Stimulated activated CD8-positive, alpha-beta memory T cell treated with anti-CD3 and anti-CD28 coated beads, Interleukin-7, amount 100 ng/mL, for 24 hours (primary cell): ENCODE results near the gene PPP6R3.

Source experiments
- DNase-seq: peaks from one replicate; pipeline ENCODE4 v3.0.0-alpha.2; 2020; ENCODE audit warnings: low read depth

The PPP6R3 gene

DNA sequence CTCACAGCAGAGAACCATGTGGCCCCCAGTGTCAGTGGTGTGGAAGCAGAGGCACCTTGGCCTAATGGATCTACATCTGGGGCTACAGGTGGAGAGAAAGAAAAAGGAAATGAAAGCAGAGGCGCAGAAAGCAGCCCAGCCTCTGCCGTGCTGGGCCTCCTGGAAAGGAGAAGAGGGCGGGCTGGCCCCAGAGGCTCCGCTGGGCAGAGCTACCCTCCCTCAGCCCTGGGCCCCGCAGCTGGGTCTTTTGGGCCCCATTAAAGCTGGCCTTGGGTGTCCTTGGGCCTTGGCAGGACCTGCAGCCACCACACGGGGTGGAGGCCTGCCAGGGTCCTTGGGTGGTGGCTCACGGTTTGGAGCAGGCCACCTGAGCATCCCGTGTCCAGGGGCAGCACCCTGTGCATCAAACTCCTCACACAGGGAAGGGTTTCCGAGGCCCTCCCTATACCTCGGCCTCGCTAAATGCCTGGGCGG, 192.2 kb downstream of the PPP6R3 start:
- DNase-seq, result no peak

DNA sequence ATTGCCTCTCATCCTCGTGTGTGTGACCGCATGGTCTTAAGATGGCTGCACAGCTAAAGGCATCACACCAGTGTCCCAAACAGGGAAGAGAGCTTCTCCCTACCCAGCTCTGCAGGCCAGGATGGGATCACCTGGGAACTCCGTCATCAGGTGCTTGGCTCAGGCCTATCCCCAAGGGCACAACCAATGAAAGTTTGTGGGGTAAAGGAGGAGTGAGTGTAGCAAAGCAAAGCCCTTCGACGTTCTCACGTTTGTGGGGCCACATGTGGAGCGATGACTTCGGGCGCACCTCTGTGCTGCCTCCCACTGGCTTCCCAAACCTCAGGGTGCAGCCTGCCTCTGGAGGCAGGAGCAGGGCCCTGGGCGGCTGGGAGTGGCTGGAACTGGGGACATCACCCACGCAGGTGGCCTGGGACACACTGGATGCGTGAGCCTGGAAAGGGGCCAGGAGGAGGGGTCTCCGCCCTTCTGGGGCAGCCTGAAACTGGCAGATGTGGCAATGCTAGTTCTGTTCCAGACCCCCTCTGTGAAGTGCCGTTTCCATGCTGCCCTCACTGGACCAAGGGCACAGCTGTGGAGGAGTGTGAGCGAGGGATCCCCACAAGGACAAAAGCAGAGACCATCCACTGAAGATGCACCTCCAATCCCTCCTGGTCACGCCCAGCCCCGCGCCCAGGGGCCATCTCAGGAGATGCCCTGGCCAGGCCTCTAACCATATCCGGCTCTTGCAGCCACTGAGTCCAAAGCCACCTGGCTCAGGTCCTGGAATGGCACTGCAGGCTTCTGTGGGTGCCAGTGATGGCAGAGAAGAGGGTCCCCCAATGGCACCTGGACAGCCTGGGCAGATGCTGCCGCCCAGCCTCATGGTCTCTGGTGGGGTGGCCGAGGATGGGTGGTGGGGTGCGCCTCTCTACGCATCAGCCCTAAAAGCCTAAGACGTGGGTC, 193.2 kb downstream of the PPP6R3 start:
- DNase-seq, result no peak

DNA sequence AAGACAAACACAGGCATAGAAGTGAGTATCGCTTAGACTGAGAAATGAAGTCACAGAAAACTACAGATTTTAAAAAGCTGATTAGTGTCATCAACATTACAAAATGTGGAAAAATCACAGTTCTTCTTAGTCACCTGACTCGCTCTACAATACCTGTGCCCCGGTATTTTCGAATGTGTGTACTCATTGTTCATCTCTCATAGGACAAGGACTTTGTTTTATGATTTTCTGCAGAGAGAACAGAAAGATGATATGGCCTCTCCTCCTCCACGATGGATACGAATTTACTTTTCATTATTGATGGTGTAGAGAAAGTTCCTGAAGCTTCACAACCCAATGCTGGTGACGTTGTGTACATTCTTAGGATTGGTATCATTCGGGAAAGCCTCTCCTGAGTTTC, 194.4 kb downstream of the PPP6R3 start:
- no peak for DNase-seq

DNA sequence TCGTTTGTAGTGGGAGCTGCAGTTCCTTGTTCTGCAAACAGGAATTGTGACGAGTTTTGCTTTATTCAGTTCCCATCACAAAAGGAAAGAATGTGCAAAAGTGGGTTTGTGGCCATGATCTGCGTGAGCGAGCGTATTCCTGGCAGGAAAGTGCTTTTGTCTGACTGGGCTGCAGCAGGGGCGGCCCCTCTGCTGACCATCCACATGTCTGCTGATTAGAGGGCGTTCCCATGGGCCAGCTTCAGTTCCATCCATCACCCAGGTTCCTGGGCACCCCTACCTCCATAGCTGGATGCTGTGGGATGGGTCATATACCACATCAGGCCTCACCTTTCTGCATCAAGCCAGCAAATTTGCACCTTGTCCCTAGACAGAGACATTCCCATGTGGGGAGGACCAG, 194.9 kb downstream of the PPP6R3 start:
- DNase-seq, result no peak

DNA sequence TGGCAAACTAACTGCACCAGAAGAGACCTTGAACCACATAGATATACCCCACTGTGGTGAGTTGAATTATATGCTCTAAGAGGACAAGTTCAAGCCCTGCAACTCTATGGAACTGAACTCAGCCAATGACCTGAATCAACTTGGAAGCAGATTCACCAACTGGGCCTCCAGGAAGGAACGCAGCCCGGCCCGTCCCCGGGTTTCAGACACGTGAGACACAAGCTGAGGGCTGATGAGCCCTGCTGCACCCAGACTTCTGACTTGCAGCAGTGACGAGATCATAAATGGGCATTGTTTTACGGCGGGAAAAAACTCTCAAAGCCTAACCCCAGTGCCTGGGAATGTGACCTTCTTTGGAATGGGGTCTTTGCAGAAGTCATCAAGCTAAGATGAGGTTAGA, 195.3 kb downstream of the PPP6R3 start:
- no peak for DNase-seq

DNA sequence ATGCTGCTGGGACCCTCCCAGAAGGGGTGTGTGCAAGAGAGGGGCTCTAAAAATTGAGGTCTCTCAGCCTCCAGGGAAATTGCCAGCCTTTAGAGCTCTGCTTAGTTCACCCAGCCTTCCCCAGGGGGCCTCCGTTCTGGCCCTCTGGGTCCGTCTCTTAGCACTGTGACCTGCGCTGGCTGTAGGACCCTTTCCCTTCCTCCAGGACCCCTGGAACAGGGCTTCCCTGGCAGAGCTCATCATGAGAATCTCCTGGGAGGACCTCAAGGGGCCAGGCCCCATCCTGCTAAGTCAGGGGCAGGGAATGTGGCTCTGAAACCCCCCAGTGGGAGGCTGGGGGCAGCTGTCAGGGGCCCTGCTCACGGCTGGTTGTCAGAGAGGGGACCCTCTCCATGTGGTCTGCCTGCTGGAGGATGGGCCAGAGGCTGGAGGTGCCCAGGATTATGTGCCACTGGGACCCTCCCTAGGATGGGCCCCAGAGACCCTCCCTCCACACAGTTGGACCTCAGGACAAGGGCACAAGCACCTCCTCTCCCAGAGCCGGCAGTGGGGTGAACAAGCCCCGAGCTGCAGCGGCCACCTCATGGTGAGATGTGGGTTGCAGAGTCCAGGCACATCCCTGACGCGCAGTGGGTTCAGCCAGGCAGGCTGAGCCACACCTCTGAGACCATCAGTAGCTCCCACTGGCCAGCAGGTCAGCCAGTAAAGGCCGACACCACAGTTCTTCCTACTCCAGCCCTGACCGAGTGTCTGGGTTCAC, 196.6 kb downstream of the PPP6R3 start:
- DNase-seq, result no peak

DNA sequence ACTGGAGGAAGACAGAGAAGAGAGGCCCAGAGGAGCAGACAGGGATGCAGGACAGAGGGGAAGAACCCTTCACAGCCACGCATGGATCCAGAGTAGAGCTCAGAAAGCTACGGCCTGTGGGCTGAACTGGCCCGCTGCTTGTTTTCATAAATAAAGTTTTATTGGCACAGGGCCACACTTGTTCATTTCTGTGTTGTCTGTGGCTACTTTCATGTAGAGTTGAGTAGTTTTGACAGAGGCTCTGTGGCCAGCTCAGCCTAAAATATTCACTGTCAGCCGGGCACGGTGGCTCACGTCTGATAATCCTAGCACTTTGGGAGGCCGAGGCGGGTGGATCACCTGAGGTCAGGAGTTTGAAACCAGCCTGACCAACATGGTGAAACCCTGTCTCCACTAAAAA, 197.5 kb downstream of the PPP6R3 start:
- DNase-seq, result no peak

DNA sequence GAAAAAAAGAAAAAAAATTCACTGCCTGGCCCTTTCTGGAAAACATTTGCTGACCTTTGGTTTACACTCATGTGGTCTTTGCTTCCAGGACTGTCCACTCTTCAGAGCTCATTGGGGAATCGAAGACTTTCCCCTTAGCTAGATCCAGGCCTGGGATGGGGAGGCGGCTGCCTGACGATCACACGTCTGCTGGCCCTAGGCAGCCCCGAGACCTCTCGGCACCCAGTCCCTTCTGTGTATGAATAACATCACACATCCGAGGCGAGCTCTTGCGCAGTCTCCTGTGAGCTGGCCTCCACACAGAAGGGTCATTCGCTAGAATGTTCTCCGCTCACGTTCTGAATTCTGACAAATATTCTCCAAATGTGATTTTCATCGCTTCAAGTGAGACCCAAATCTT, 198.1 kb downstream of the PPP6R3 start:
- no peak for DNase-seq

DNA sequence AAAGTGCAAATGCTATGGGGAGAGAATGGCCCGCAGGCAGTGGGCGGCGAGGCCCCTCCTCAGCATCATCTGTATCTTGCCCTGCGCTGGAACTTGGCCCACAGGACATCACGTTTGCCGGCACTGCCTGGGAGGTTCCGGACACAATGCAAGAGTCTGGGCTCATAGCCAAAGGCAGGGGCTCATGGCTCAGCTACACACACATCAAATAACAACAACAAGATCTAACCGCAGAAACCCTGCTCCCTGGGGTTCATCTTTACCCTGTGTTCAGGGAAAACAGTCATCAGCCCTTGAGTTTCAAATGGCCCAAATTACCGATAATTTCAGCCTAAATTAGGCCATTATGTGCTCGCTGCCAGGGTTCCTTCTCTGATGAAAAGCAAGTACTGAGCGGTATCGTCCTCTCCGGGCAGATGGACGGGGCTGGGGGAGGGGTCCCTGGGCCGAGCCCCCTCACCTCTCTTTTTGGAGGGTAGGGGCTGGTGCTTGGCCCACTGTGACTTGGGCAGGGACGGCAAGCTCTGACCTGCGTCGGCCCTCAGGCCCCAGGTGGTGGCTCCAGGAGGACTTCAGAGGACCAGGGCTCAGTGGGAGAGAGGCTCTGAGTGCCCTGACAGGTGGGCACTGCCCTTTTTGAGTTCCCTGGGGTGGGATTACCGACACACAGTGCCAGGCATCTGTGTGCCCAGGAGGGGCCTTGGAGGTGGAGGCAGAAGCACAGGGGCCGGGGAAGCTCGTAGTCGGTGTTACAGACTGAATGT, 198.8 kb downstream of the PPP6R3 start:
- no peak for DNase-seq

DNA sequence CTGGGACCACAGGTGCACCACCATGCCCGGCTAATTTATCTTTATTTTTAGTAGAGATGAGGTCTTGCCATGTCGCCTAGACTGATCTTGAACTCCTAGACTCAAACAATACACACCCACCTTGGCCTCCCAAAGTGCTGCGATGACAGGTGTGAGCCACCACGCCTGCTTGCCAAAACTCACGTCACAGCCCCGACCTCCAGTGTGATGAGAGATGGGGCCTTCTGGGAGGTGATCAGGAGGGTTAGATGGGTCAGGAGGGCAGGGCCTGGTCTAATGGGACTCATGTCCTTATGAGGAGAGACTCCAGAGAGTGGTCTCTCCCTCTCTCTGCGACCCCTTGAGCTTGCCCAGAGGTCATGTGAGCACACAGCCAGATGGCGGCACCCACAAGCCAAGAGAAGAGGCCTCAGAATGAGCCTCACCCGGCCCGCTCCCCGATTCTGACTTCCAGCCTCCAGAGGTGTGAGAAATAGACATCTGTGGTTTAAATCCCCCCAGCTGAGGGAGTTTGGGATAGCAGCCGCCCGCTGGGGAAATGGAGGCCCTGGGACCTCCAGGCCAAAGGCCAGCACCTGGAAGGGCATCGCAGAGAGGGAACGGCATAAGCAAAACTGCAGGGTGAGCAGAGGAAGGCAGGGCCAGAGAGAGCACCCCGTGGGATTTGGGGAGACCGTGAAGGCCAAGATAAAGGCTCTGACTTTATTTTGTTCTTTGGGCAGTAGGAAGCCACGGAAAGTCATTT, 199.7 kb downstream of the PPP6R3 start:
- no peak for DNase-seq

DNA sequence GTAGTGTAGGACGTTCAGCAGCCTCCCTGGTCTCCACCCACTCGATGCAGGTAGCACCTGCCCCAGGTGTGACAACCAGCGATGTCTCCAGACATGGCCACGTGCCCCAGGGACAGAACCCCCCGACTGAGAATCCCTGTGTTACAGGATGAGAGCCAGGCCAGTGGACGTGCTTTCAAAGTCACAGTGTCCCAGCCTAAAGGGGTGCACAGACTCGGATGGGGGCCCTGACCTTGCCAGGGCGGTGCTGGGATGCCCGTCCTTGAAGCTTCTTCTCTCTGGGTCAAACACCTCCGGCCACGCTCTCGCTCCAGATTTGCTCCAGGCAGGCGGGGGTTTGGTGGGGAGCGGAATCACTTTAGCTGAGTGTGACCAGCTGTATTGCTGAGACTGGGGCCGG, 200.5 kb downstream of the PPP6R3 start:
- DNase-seq, result no peak

DNA sequence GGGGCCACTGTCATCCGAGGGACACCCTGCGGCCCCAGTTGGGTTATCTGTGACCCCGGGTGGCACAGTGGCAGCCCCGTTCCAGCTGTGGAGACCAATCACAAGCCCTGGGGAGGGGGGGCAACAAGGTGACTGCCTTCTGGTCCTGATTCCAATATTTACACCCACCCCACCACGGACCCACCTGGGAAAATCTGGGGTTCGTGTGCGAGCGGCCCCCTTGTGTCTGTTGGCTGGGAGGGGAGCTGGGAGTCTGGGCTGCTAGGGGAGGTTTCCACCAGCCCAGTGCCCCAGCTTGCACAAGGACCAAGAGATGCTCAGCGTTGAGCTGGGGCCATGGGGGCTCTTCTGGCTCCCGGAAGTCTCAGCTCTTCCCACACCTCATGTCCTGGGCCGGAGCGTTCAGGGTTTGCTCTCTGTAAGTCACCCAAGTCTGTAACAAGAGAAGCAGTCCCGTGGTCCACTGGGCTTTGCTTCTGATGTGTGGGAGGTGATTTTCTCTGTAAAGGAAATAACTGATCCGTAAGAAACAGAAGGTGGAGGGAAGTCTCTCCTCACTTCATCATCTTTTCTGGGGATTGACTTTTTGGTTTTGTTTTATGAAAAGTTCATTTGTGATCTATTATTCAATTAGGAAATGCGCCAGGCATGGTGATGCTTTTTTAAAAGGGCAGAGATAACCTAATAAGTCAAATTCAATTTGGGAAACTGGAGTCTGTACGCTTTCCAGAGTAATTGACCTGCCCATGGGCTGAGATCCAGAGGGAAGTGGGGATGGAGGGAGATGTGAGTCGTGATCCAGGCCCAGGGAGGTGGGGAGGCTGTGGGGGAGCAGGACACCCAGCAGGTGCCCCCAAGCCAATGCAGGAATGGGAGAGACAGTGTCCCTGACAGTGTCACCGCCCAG, 201.4 kb downstream of the PPP6R3 start:
- DNase-seq, result no peak

DNA sequence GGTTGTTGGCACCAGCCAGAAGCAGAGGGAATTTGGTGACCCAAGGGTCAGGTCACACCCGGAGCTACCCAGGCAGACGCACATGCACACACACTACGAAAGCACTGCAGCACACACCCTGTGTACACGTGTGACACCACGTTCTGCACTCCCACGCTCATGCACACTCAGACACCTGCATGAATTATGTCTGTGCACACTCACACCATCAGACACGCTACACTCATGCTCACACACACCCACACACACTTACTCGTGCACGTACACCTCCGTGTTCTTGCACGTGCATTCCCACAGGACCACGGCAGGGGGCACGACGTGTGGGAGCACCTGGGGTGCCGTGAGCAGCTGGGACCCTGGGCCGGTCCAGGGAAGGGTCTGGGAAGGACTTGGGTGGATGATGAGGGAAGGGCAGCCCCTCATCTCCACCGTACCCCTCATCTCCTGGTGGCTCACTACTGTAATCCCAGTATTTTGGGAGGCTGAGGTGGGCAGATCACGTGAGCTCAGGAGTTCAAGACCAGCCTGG, 203.0 kb downstream of the PPP6R3 start:
- no peak for DNase-seq

DNA sequence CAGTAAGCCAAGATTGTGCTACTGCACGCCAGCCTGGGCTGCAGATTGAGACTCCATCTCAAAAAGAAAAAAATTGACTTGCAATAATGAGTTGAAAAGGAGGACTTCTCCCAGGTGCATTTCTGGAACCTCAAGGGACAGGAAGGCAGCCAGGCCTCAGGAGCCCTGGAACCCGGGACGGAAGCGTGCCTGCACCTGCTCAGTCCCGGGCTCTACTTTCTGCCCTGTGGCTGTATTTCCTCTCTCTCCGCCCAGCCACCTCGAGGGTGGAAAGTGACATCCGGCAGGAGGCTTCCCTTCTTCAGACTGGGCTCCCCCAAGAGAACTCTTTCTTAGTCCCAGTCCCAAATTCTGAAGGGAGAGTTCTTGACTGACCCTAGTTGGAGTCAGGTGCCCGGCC, 203.6 kb downstream of the PPP6R3 start:
- DNase-seq, result no peak

DNA sequence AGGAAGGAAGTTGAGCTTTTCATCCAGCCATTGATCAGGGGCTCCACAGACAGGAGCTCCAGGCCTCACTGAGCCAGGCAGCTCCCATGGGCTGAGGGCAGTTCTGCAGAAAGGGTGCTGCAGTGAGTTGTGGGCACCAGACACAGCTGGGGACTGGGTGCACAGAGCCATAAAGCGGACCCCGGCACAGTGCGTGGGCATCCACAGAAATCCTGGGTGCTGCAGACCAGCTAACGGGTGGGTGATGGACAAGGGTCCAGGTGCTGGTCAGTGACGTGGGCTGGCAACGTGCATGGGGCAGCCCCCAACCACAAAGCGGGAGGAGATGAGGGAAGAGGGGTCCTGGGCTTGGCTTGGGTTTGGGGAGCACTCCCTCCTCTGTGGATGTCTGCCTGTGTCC, 204.4 kb downstream of the PPP6R3 start:
- no peak for DNase-seq
